HG03064 (cell line): ENCODE measurements around the gene NR4A1.
A peak's percentile ranks its signal among the peaks of the same experiment; 100 is the strongest.

Experiments used
- ATAC-seq: cut with Tn5 transposase; IDR thresholded peaks from one replicate; pipeline ENCODE4 v1.9.1; 2021; ENCODE audit warnings: low read depth; ENCODE audit not compliant: unreplicated experiment

NR4A1 gene

GRCh38 chr12:52050758-52051541, at the start of gene NR4A1:
TSS of gene NR4A1 (plus strand) at chr12:52051442. CDS start at chr12:52054329, 2,887 bp downstream.
- ATAC-seq = peak; percentile 63

- no peak for ATAC-seq
These were observed 48.2 kb upstream of the NR4A1 start for GRCh38 chr12:52003016-52003550.

GRCh38 chr12:52003591-52003990, 47.7 kb upstream of the NR4A1 start:
- no peak for ATAC-seq

GRCh38 chr12:52004042-52004648, 47.1 kb upstream of the NR4A1 start:
- ATAC-seq = no peak

GRCh38 chr12:52005218-52005902, 45.9 kb upstream of the NR4A1 start:
- no peak for ATAC-seq

GRCh38 chr12:52005903-52006703, 45.1 kb upstream of the NR4A1 start:
- ATAC-seq = no peak

GRCh38 chr12:52006726-52007157, 44.5 kb upstream of the NR4A1 start, which contains the start of gene TAMALIN:
TSS of gene TAMALIN (plus strand) at chr12:52006946. CDS start at chr12:52007020, 74 bp downstream.
- ATAC-seq = no peak

GRCh38 chr12:52007158-52007921, 43.9 kb upstream of the NR4A1 start:
- ATAC-seq = no peak

GRCh38 chr12:52007982-52008510, 43.2 kb upstream of the NR4A1 start:
- no peak for ATAC-seq

GRCh38 chr12:52009081-52009751, 42.0 kb upstream of the NR4A1 start:
- ATAC-seq = no peak

- no peak for ATAC-seq
These were observed 41.1 kb upstream of the NR4A1 start for GRCh38 chr12:52010152-52010622.

- ATAC-seq = no peak
These were observed 40.3 kb upstream of the NR4A1 start for GRCh38 chr12:52010692-52011601.

GRCh38 chr12:52011602-52012214, 39.5 kb upstream of the NR4A1 start:
- ATAC-seq = no peak

GRCh38 chr12:52013626-52014310, 37.5 kb upstream of the NR4A1 start:
- no peak for ATAC-seq

- ATAC-seq = no peak
These were observed 36.4 kb upstream of the NR4A1 start for GRCh38 chr12:52014567-52015530.
